ENCODE results near the gene TEKT5.
"Not testable (repeated sequence)": the region's sequence is repeated elsewhere in the genome, so short reads cannot be mapped to it uniquely, and the experiment has no call there.

TEKT5 gene

GRCh38 chr16:10684511-10685151, 10.1 kb downstream of the TEKT5 start:
- no peak for DNase-seq (ENCODE audit: low spot score)

- DNase-seq (ENCODE audit: low spot score): no peak
These were observed 11.6 kb downstream of the TEKT5 start for GRCh38 chr16:10683170-10683569.

- DNase-seq (ENCODE audit: low spot score): no peak
These were observed 12.1 kb downstream of the TEKT5 start for GRCh38 chr16:10682604-10683003.

- no peak for DNase-seq (ENCODE audit: low spot score)
These were observed 13.1 kb downstream of the TEKT5 start for GRCh38 chr16:10681310-10682308.

DNA sequence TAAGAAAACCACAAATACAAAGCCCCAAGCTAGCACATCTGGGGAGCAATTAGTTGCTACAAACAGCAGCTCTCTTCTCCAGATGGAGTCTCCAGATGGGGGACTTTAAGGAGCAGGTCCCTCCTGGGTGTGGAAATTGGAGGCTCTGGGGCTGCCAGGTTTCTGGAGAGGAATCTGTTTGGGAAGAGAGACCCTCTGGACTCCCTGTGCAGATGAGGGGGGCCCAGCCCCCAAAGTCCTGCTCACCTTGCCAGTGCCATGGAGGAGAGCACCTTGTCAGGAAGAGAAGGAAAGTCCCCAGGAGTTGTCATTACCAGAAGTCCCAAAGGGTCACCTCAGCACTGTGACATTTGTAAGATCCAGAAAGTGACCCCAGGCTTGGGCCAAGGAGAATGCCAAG, 14.8 kb downstream of the TEKT5 start:
- no peak for DNase-seq (ENCODE audit: low spot score)

DNA sequence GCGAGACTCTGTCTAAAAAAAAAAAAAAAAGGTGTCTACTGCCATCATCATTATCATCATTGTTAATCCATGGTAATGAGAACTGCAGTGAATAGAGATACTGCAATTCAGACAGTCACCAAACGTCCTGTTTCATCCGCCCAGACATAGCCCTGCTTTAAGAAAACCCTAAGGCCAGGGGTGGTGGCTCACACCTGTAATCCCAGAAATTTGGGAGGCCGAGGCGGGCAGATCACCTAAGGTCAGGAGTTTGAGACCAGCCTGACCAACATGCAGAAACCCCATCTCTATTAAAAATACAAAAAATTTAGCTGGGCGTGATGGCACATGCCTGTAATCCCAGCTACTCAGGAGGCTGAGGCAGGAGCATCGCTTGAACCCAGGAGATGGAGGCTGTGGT, 15.3 kb downstream of the TEKT5 start:
- DNase-seq (ENCODE audit: low spot score): not testable (repeated sequence)

- no peak for DNase-seq (ENCODE audit: low spot score)
These were observed 16.1 kb downstream of the TEKT5 start for GRCh38 chr16:10678655-10679054.

GRCh38 chr16:10676284-10676683, 18.4 kb downstream of the TEKT5 start:
- DNase-seq (ENCODE audit: low spot score): no peak

- no peak for DNase-seq (ENCODE audit: low spot score)
These were observed 18.9 kb downstream of the TEKT5 start for GRCh38 chr16:10675861-10676260.

DNA sequence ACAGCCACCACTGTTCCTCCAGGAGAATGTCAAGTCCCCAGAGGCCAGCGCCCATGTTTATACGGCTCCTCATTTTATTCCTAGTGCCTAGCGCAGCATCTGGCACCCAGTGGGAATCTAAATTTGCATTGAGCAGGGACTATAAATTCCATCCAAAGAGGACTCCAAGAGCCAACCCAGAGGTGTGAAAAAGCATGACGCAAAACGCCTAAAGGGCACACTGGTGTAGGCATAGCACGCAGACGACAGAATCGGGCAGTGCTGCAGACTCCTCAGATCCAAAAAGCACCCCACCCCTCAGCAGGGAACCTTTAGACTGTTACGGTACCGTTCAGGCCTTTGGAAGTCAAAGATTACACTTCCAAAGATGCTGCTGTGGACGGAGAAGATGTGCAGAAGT, 19.5 kb downstream of the TEKT5 start:
- DNase-seq (ENCODE audit: low spot score): no peak

DNA sequence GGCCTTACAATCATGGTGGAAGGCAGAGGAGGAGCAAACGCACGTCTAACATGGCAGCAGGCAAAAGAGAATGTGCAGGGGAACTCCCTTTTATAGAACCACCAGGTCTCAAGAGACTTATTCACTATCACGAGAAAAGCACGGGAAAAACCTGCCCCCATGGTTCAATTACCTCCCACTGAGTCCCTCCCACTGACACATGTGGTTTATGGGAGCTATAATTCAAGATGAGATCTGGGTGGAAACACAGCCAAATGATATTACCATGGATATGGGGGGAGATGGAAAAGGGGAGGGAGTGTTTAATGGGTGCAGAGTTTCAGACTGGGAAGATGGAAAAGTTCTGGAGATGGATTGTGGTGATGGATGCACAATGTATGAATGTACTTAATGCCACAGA, 23.0 kb downstream of the TEKT5 start:
- no peak for DNase-seq (ENCODE audit: low spot score)

GRCh38 chr16:10669791-10670190, 24.9 kb downstream of the TEKT5 start:
- DNase-seq (ENCODE audit: low spot score): no peak

DNA sequence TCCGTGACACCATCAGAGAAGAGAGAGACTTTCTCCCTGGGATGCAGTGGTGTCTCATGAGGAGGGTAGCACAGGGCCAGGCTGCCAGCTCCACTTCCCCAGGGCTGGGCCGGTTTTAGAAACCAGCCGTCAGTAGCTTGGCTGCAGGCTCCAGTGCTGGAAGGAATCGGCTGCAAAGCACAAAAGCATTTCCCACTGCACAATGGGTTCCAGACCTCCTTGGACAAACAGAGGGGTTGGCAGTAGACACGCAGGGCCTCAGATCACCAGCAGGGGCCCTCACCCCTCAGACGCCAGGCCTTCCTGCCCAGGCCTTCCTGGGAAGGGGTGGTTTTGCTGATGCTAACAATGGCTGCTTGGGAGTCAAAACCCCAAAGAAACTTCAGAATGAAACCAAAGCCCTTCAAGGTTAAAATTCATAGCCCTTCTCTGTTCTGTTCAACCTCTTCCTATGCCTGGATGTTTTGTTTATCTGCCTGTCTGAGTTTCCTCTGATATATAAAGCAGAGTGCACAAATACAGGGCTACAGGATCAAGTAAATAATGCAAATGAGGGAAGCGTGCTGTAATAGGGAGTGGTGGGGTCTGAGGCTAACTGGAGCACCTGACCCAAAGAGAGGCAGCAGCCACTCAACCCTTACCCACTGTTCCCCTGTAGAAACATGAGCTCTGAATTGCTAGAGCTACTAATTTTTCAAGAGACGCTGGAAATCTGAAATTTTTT, 26.2 kb downstream of the TEKT5 start:
- no peak for DNase-seq (ENCODE audit: low spot score)

GRCh38 chr16:10667239-10667638, 27.5 kb downstream of the TEKT5 start:
- DNase-seq (ENCODE audit: low spot score): no peak

DNA sequence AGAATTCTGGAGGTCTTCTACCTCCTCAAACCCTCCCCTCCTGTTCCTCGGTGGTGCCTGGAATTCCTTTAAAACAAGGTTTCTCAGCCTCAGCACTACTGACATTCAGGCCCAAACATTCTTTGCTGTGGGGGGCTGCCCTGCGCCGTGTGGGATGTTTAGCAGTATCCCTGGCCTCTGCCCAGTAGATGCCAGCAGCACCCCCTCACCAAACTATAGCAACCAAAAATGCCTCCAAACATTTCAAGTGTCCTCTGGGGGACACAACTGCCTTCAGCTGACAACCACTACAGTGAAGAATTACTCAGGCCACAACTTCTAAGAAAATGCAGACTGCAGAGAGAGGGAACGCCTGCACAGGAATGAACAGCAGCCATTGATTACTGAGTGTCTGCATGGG, 28.4 kb downstream of the TEKT5 start:
- DNase-seq (ENCODE audit: low spot score): no peak

- DNase-seq (ENCODE audit: low spot score): no peak
These were observed 29.6 kb downstream of the TEKT5 start for GRCh38 chr16:10665166-10665565.

- no peak for DNase-seq (ENCODE audit: low spot score)
These were observed 30.0 kb downstream of the TEKT5 start for GRCh38 chr16:10664720-10665126.

- DNase-seq (ENCODE audit: low spot score): no peak
These were observed 31.0 kb downstream of the TEKT5 start for GRCh38 chr16:10663744-10664143.

- no peak for DNase-seq (ENCODE audit: low spot score)
These were observed 31.6 kb downstream of the TEKT5 start for GRCh38 chr16:10663146-10663545.

- DNase-seq (ENCODE audit: low spot score): no peak
These were observed 32.5 kb downstream of the TEKT5 start for GRCh38 chr16:10662212-10662611.

GRCh38 chr16:10661737-10662136, 33.0 kb downstream of the TEKT5 start:
- no peak for DNase-seq (ENCODE audit: low spot score)

GRCh38 chr16:10660950-10661635, 33.6 kb downstream of the TEKT5 start:
- no peak for DNase-seq (ENCODE audit: low spot score)
